GM21576 (cell line): ENCODE measurements around the gene SUFU.

Source experiments
- ATAC-seq: cut with Tn5 transposase; IDR thresholded peaks from one replicate; pipeline ENCODE4 v1.9.1; 2021; ENCODE audit warnings: mild to moderate bottlenecking, moderate library complexity; ENCODE audit not compliant: unreplicated experiment

SUFU gene

GRCh38 chr10:102631525-102632393, 128.0 kb downstream of the SUFU start:
- no peak for ATAC-seq

DNA sequence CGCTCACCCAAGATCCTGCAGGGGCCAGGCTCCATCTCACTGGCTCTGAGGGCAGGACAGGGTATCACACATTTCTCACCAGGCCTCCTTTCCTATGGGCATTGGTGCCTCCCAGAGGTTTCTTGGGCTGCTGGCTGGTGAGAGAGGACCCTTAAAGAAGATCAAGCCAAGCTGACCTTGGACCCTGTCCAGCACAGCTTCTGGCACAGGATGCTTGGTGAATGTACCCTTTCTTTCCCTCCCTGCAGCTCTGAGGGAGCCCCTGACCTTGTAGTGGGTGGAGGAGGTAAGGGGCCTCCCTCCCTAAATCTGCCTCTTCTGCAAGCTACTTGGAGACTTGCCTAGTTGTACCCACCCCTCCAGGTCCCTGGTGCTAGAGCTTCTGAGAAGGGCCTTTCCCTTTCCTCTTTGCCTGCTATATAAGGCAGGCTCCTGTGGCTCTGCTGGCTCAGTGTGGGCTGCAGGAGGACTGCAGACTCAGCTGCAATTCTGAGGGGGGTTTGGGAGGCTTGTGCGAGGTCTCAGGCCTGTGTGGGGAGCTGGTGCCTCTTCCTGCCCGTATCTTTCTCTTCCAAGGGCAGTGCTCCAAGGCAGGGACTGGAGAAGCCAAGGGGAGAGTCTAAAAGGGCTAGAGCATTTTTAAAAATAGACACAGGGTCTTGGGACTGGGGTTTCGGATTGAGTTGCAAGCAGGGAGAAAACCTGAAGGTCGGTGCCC, 128.8 kb downstream of the SUFU start:
- no peak for ATAC-seq

- ATAC-seq: no peak
Measured at GRCh38 chr10:102633287-102633686, 129.5 kb downstream of the SUFU start.

DNA sequence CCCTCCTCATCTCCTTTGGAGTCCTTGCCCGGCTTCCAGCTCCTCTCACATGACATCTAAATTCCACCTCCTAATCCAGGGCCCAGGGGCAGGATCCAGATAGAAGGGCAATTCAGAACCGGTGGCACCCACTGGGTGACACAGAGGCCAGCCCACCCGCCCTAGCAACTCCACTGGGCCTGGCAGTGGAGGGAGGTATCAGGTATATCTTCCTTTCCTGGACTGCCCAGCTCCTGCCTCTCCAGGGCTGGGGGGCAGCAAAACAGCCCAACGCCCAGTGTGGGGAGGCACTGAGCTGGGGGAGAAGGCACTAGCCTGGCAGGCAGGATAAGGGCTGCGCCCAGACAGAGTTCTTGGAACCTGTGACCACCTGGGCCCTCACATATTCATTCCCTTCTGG, 130.1 kb downstream of the SUFU start:
- no peak for ATAC-seq

- ATAC-seq: no peak
Measured at GRCh38 chr10:102634686-102635085, 130.9 kb downstream of the SUFU start.

- no peak for ATAC-seq
Measured at GRCh38 chr10:102635377-102635776, 131.6 kb downstream of the SUFU start.

- no peak for ATAC-seq
Measured at GRCh38 chr10:102639537-102639936, 135.8 kb downstream of the SUFU start.

GRCh38 chr10:102641402-102641801, 137.6 kb downstream of the SUFU start:
- ATAC-seq: no peak

- peak; percentile 38 for ATAC-seq
Measured at GRCh38 chr10:102641880-102642735, 138.3 kb downstream of the SUFU start.

DNA sequence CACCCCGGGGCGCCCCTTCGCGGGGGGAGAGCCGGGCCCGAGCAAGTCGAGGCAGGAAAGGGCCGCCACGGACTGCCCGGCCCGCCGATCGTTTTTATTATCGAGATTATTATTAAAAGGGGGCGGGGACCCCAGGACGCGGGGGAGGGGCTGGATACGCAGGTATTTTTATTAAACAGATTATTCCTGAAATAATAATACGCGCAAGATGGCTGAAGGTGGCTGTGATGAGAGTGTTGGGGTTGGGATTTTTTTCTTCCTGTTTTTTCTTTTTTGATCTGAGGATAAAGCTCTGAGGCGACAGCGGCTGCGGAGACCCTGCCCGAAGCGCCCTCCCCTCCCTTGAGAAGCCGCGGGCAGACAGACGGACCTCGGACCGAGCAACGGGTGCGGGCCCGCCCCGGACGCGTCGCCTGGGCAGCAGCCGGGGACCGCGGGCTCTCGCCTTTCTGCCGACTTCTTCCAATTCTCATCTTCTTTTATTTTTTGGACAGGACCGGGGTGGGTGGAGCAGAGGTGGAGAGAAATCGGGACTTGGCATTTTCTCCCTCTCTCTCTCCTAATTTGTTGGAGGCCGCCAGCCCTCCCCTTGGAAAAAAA, 139.1 kb downstream of the SUFU start:
- ATAC-seq: no peak

GRCh38 chr10:102643336-102644065, 139.7 kb downstream of the SUFU start:
- no peak for ATAC-seq

- ATAC-seq: no peak
Measured at GRCh38 chr10:102644066-102644645, 140.4 kb downstream of the SUFU start, which contains the start of gene TRIM8. TRIM8 (plus strand) TSS chr10:102644479; CDS start chr10:102644618, 139 bp downstream.

- no peak for ATAC-seq
Measured at GRCh38 chr10:102644646-102645387, 141.0 kb downstream of the SUFU start.

- no peak for ATAC-seq
Measured at GRCh38 chr10:102645388-102645740, 141.6 kb downstream of the SUFU start.

GRCh38 chr10:102645741-102646609, 142.2 kb downstream of the SUFU start:
- peak; percentile 25 for ATAC-seq

DNA sequence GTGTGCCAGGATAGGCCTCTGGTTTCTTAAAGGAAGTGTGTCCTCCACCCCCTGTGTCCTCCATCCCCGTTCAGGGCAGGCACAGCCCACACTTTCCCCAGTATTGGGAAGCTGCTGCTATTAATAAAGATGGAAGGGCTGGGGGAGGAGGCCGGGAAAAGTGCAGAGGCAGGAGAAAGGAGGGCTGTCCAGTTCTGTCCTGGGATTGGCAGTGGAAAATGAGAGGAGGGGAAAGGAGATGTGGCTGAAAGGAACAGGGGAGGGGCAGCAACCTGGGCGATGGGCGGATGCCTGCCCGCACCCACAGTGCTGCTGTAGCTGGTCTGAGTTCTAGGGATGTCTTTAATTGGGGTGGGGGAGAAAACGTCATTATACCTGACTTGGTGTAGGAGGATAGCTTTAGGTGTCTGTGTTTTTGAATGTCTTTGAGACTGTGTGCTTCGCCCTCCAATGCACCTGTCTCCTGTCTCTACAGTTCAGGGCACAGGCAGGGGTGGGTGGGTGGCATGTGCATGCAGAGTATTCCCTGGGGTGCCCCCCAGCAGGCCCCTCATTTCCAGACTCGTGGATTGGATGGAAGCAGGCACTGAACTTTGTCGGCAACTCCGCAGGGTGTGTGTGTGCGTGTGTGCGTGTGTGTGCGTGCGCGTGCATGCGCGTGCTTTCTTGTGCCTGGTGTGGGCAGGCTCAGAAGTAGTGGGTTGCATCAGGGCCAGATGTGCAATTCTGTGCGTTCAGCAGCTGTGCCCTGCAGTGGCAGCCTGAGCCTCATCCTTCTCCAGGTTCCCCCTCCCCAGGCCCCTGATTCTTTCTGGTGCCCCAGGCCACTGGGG, 143.1 kb downstream of the SUFU start:
- ATAC-seq: no peak
